GM12878 (cell line): ENCODE data around the gene FCAMR. TPM values are rescaled to one million over a fixed set of nuclear protein-coding genes. Genes with fewer than 3 reads are reported as not detected.

Source experiments
- ATAC-seq: fragments of 200-7000 bp; cut with Tn5 transposase; 3 replicates; pipeline ENCODE4 v1.9.1; 2020; ENCODE audit warnings: mild to moderate bottlenecking, moderate library complexity
- BruUV-seq: library from RNA; stranded (reverse); fragments of 400-500 nt; replicated peaks from 2 replicates; lab custom pipeline; 2021; lab: Mats Ljungman, UMichigan
- CTCF ChIA-PET: fragments of 300-600 bp; sonication (Branson Sonifier 250); formaldehyde crosslinking; extraction: SDS; loops from one replicate; lab custom pipeline; 2021; ENCODE audit warnings: inconsistent platforms; lab: Yijun Ruan, JAX
- POLR2A ChIA-PET: fragments of 350-600 bp; formaldehyde crosslinking; extraction: SDS; loops from one replicate; lab custom pipeline; 2021; ENCODE audit warnings: inconsistent platforms; lab: Charles Lee
- RAD21 ChIA-PET: fragments of 300-600 bp; sonication (Branson Sonifier 250); formaldehyde crosslinking; loops from one replicate; lab custom pipeline; 2023; ENCODE audit warnings: antibody characterized with exemption; ENCODE audit not compliant: unreplicated experiment; lab: Charles Lee
- SMC1A ChIA-PET: fragments of 300-600 bp; sonication (Branson Sonifier 250); formaldehyde crosslinking; loops from one replicate; lab custom pipeline; 2023; ENCODE audit not compliant: unreplicated experiment, uncharacterized antibody; lab: Charles Lee
- DNase-seq: peaks from one replicate; pipeline ENCODE4 v3.0.0-alpha.2; 2011; ENCODE audit warnings: low read depth, low spot score
- FAIRE-seq: peaks from 3 replicates; lab custom pipeline; 2011; peaks lifted over from hg19 to GRCh38; lab: Jason Lieb, UNC
- H2AFZ ChIP-seq: 2 replicates; pipeline ENCODE4 v1.6.0; 2011; ENCODE audit warnings: low read depth, low read length, control low read depth; ENCODE audit not compliant: control insufficient read depth
- H3K27ac ChIP-seq: 2 replicates; pipeline ENCODE4 v1.5.1; 2011; ENCODE audit warnings: control low read depth; ENCODE audit not compliant: control insufficient read depth, insufficient read depth
- H3K27me3 ChIP-seq, 2 experiments: replicated peaks in 1 of 2; 2 replicates each; pipeline versions ENCODE4 v1.6.0 to v1.6.1; 2011; ENCODE audit warnings: low read length in 1 of 2; ENCODE audit not compliant: control insufficient read depth in 2 of 2, insufficient read depth in 2 of 2
- H3K36me3 ChIP-seq, 2 experiments: 2 replicates each; pipeline ENCODE4 v1.5.1; 2011; ENCODE audit warnings: low read length in 1 of 2; ENCODE audit not compliant: control insufficient read depth in 2 of 2, insufficient read depth in 2 of 2
- H3K4me1 ChIP-seq: 2 replicates; pipeline ENCODE4 v1.6.1; 2011; ENCODE audit warnings: mild to moderate bottlenecking, low read length, moderate library complexity, mixed read lengths; ENCODE audit not compliant: control insufficient read depth, insufficient read depth
- H3K4me2 ChIP-seq: 2 replicates; pipeline ENCODE4 v1.6.0; 2011; ENCODE audit warnings: control low read depth; ENCODE audit not compliant: control insufficient read depth, insufficient read depth
- H3K4me3 ChIP-seq: fragments of 200-600 bp; sonication (generic); 2 replicates; pipeline ENCODE4 v1.5.1; 2016
- H3K79me2 ChIP-seq: 2 replicates; pipeline ENCODE4 v1.6.0; 2011; ENCODE audit warnings: low read length; ENCODE audit not compliant: control insufficient read depth, insufficient read depth
- H3K9ac ChIP-seq: 2 replicates; pipeline ENCODE4 v1.8.0; 2011; ENCODE audit warnings: low read length, control low read depth, mixed read lengths; ENCODE audit not compliant: control insufficient read depth, insufficient read depth
- H3K9me3 ChIP-seq: replicated peaks from 3 replicates; pipeline ENCODE4 v1.5.1; 2011; ENCODE audit warnings: mild to moderate bottlenecking, low read length; ENCODE audit not compliant: control insufficient read depth, insufficient read depth
- H4K20me1 ChIP-seq: 2 replicates; pipeline ENCODE4 v1.6.0; 2011; ENCODE audit not compliant: control insufficient read depth, insufficient read depth
- EZH2 ChIP-seq: IDR thresholded peaks from 2 replicates; pipeline ENCODE4 v1.6.1; 2012; ENCODE audit warnings: low read depth, mild to moderate bottlenecking, control low read depth, inconsistent platforms, low read length, borderline replicate concordance; ENCODE audit not compliant: control insufficient read depth
- MAX ChIP-seq: IDR thresholded peaks from 2 replicates; pipeline ENCODE4 v1.6.1; 2012; ENCODE audit warnings: low read depth, low read length, improper control_type of control experiment
- MTA3 ChIP-seq: IDR thresholded peaks from 2 replicates; pipeline ENCODE4 v1.6.1; 2012; ENCODE audit warnings: low read length, inconsistent platforms, borderline replicate concordance
- PBX3 ChIP-seq: IDR thresholded peaks from 2 replicates; pipeline ENCODE4 v1.6.1; 2011; ENCODE audit warnings: mild to moderate bottlenecking, low read depth, low read length, moderate library complexity; ENCODE audit not compliant: insufficient replicate concordance
- RFX5 ChIP-seq: IDR thresholded peaks from 2 replicates; pipeline ENCODE4 v1.6.1; 2011; ENCODE audit warnings: low read depth, low read length, improper control_type of control experiment
- TCF12 ChIP-seq: IDR thresholded peaks from 2 replicates; pipeline ENCODE4 v1.6.1; 2011; ENCODE audit warnings: low read depth, mild to moderate bottlenecking, low read length
- YBX1 ChIP-seq: fragments of 450-650 bp; IDR thresholded peaks from 2 replicates; pipeline ENCODE4 v1.6.1; 2016; ENCODE audit warnings: antibody characterized with exemption
- in situ Hi-C: fragments of 300-500 bp; cut with MboI; formaldehyde crosslinking; loops from 9 replicates; pipeline ENCODE4 v1.14.3; 2018; ENCODE audit warnings: mixed read lengths
- intact Hi-C: fragments of 100-400 bp; cut with micrococcal nuclease; formaldehyde crosslinking; loops from one replicate; pipeline ENCODE4 v1.14.2; 2022; ENCODE audit not compliant: unreplicated experiment
- polyA plus RNA-seq, 11 experiments: library from polyadenylated mRNA; depleted of rRNA in 4 of 11; unstranded in 6 of 11; stranded (reverse) in 5 of 11; fragments of >200 nt; fragmentation: Nextera tagmentation in 4 of 11; fragmentation: Illumina TruSeq in 1 of 11; extraction: Ambion mirVana in 4 of 11; extraction: Trizol in 1 of 11; gene quantifications; 1 replicate in 1 of 11; 2 replicates in 10 of 11; pipeline versions ENCODE4 v1.2.1 to v1.2.3, GENCODE V29; 2011 to 2016; ENCODE audit warnings: inconsistent platforms in 2 of 11, missing spikeins in 2 of 11, low read depth in 1 of 11
- total RNA-seq, 4 experiments: library from RNA; depleted of rRNA in 3 of 4; stranded (reverse); fragments of >200 nt in 3 of 4; fragmentation: Illumina TruSeq in 1 of 4; extraction: Trizol in 1 of 4; gene quantifications; 2 replicates each; pipeline versions ENCODE4 v1.2.1 to v1.2.3, GENCODE V29; 2013 to 2021

FCAMR gene
- total and polyA plus RNA-seq, 10 of the 15 experiments (the other 5 are each of a cell fraction or from before 2014, with no cell fraction given), result 0.04 to 0.15 (median 0.06) TPM; not detected in 3

DNA sequence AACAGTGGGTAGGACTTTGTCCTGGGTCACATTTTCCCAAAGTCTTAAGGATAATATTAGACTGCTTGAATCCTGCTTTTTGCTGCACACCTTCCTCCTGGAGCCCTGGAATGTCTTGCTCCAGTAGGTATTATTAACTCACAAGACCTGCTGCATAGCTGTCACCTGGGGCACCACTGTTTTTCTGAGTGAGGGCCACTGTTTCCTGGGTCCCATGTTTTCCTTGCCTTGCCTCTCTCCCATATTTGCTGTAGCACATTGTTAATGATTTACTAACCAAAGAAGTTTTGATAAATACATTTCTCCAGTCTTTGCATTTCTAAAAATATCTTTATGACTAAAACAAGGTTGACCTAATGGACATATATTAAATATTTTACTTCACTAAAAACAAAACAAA lies 22.5 kb upstream of the FCAMR start:
- ATAC-seq (no peak), FAIRE-seq (no peak), DNase-seq (no peak)
- SMC1A ChIA-PET, result interaction anchor here (0.6 kb wide), 1 partner anchor 54 kb away, joined by 3 read pairs; no protein-coding TSS in a partner anchor
- no peak overlapping the region for H3K4me3 ChIP-seq
- no peak overlapping the region for H3K9ac ChIP-seq
- H2AFZ ChIP-seq, result no peak overlapping the region
- H3K4me1 ChIP-seq, result no peaks in the 10 kb centered on the region
- CTCF ChIA-PET, result interaction anchor here (1.2 to 3.3 kb wide), 4 partner anchors 10 to 80 kb away, joined by 3 to 24 read pairs (median 6); no protein-coding TSS in a partner anchor
- intact Hi-C loops, result no loop called here
- no peaks in the 10 kb centered on the region for H3K36me3 ChIP-seq
- no peak overlapping the region for H3K4me2 ChIP-seq
- no peak for TF ChIP-seq TCF12
- no peak for TF ChIP-seq PBX3
- TF ChIP-seq MTA3, result no peak
- no peak for TF ChIP-seq MAX
- no peak for TF ChIP-seq EZH2
- no peak for TF ChIP-seq YBX1
- no peak for TF ChIP-seq RFX5
- H3K27me3 ChIP-seq, result peaks cover 0 to 5% of the 10 kb centered on the region in 2 experiments; a peak in 2 of 4 replicates
- H4K20me1 ChIP-seq, result no peaks in the 10 kb centered on the region
- no peaks in the 10 kb centered on the region for H3K79me2 ChIP-seq
- POLR2A ChIA-PET, result no interaction called here
- no peaks in the 10 kb centered on the region for H3K9me3 ChIP-seq
- RAD21 ChIA-PET, result interaction anchor here (3.0 kb wide), 1 partner anchor 12 kb away, joined by 16 read pairs; no protein-coding TSS in a partner anchor
- in situ Hi-C loops, result no loop called here
- H3K27ac ChIP-seq, result no peak overlapping the region
- BruUV-seq, result no TSS peak
